HepG2 (cell line): Measurements from ENCODE around the gene DENND5B.
"Not testable (repeated sequence)": the region's sequence is repeated elsewhere in the genome, so short reads cannot be mapped to it uniquely, and the experiment has no call there.

Experiments
- CTCF ChIP-seq: sonication (generic); formaldehyde crosslinking; IDR thresholded peaks from 2 replicates; pipeline ENCODE4 v1.5.0; 2020; ENCODE audit warnings: mild to moderate bottlenecking, missing genetic modification reagents, moderate library complexity
- DBP ChIP-seq: sonication (generic); formaldehyde crosslinking; IDR thresholded peaks from 2 replicates; pipeline ENCODE4 v1.4.0; 2020; ENCODE audit warnings: missing genetic modification reagents; ENCODE audit errors: not compliant biosample characterization
- EZH2 ChIP-seq: conservative IDR thresholded peaks from 2 replicates; pipeline ENCODE4 v1.6.1; 2012; ENCODE audit warnings: mild to moderate bottlenecking, low read depth, low read length, moderate library complexity
- HCFC1 ChIP-seq: fragments of 150-350 bp; IDR thresholded peaks from 2 replicates; pipeline ENCODE4 v1.6.1; 2014; ENCODE audit warnings: low read depth, low read length

- not testable (repeated sequence) for TF ChIP-seq EZH2; CTCF; DBP (CRISPR knock-in tag); HCFC1
These were observed 215.5 kb downstream of the DENND5B start for GRCh38 chr12:31375422-31375821.
